K562 (cell line): Measurements from ENCODE around the gene DEGS2. TPM values are rescaled to one million over a fixed set of nuclear protein-coding genes. Genes with fewer than 3 reads are reported as not detected.

Experiments
- ATAC-seq: fragments of 200-7000 bp; cut with Tn5 transposase; 3 replicates; pipeline ENCODE4 v1.9.1; 2020; ENCODE audit warnings: moderate library complexity
- BruUV-seq: library from RNA; stranded (reverse); fragments of 400-500 nt; replicated peaks from 2 replicates; lab custom pipeline; 2021; lab: Mats Ljungman, UMichigan
- CTCF ChIA-PET: fragments of 300-600 bp; formaldehyde crosslinking; extraction: SDS; loops from one replicate; lab custom pipeline; 2021; ENCODE audit warnings: low intra/inter-chr PET ratio; lab: Yijun Ruan, JAX
- POLR2A ChIA-PET: fragments of 300-600, 350-650 bp; sonication (Branson Sonifier 250); formaldehyde crosslinking; extraction: SDS; loops from one replicate; lab custom pipeline; 2021; ENCODE audit warnings: antibody characterized with exemption, inconsistent platforms; lab: Yijun Ruan, JAX
- DNase-seq, 4 experiments: peaks; one replicate each; pipeline versions ENCODE4 v3.0.0 to v3.0.0-alpha.2; 2011 to 2018; ENCODE audit warnings: low spot score in 3 of 4, mixed read lengths in 3 of 4; ENCODE audit errors: extremely low read depth in 1 of 4
- FAIRE-seq: peaks from 2 replicates; lab custom pipeline; 2011; peaks lifted over from hg19 to GRCh38; lab: Jason Lieb, UNC
- H2AFZ ChIP-seq: 2 replicates; pipeline ENCODE4 v1.6.0; 2011; ENCODE audit warnings: low read depth, low read length, control low read depth, inconsistent platforms
- H3K27ac ChIP-seq: fragments of 200-600 bp; 3 replicates; pipeline ENCODE4 v1.8.0; 2011; ENCODE audit warnings: low read depth, mild to moderate bottlenecking, control low read depth, inconsistent platforms, low read length, moderate library complexity, mixed read lengths; ENCODE audit errors: extremely low read depth
- H3K27me3 ChIP-seq, 2 experiments: fragments of 300-600 bp in 1 of 2; 2 replicates in 1 of 2; 3 replicates in 1 of 2; pipeline versions ENCODE4 v1.6.0 to v1.8.0; 2011; ENCODE audit warnings: inconsistent platforms in 2 of 2, low read length in 2 of 2, mild to moderate bottlenecking in 1 of 2, mixed read lengths in 1 of 2, moderate library complexity in 1 of 2; ENCODE audit not compliant: control insufficient read depth in 2 of 2, insufficient read depth in 2 of 2
- H3K36me3 ChIP-seq: fragments of 300-600 bp; 3 replicates; pipeline ENCODE4 v1.8.0; 2011; ENCODE audit warnings: mild to moderate bottlenecking, low read length, inconsistent platforms; ENCODE audit not compliant: control insufficient read depth, insufficient read depth
- H3K4me1 ChIP-seq, 2 experiments: fragments of 200-600 bp in 1 of 2; replicated peaks in 1 of 2; 2 replicates in 1 of 2; 3 replicates in 1 of 2; pipeline versions ENCODE4 v1.5.1 to v1.8.0; 2011; ENCODE audit warnings: inconsistent platforms in 2 of 2, low read length in 2 of 2, mild to moderate bottlenecking in 1 of 2, mixed read lengths in 1 of 2, moderate library complexity in 1 of 2; ENCODE audit not compliant: control insufficient read depth in 2 of 2, insufficient read depth in 2 of 2
- H3K4me2 ChIP-seq: 2 replicates; pipeline ENCODE4 v1.6.1; 2011; ENCODE audit warnings: low read length, control low read depth, inconsistent platforms, mixed read lengths; ENCODE audit not compliant: insufficient read depth
- H3K4me3 ChIP-seq: fragments of 200-600 bp; sonication (generic), shearing (Covaris generic); 2 replicates; pipeline ENCODE4 v1.5.1; 2016; ENCODE audit warnings: control low read depth, inconsistent platforms
- H3K79me2 ChIP-seq: fragments of 200-600 bp; 3 replicates; pipeline ENCODE4 v1.8.0; 2011; ENCODE audit warnings: low read length, inconsistent platforms; ENCODE audit not compliant: control insufficient read depth, insufficient read depth
- H3K9ac ChIP-seq, 2 experiments: 2 replicates each; pipeline versions ENCODE4 v1.6.0 to v1.6.1; 2011; ENCODE audit warnings: low read depth in 2 of 2, low read length in 2 of 2, control low read depth in 1 of 2, inconsistent platforms in 1 of 2, mild to moderate bottlenecking in 1 of 2, mixed read lengths in 1 of 2; ENCODE audit not compliant: insufficient read depth in 1 of 2
- H3K9me1 ChIP-seq: one replicate; pipeline ENCODE4 v1.6.0; 2011; ENCODE audit warnings: inconsistent platforms, mild to moderate bottlenecking, low read length, moderate library complexity; ENCODE audit not compliant: control insufficient read depth, insufficient read depth
- H3K9me3 ChIP-seq: replicated peaks from 2 replicates; pipeline ENCODE4 v1.5.1; 2011; ENCODE audit warnings: low read depth, low read length, inconsistent platforms; ENCODE audit not compliant: control insufficient read depth, insufficient read depth
- H4K20me1 ChIP-seq: replicated peaks from 2 replicates; pipeline ENCODE4 v1.6.1; 2011; ENCODE audit warnings: low read length, inconsistent platforms, mixed read lengths; ENCODE audit not compliant: control insufficient read depth, insufficient read depth
- ARID4B ChIP-seq: sonication (generic); formaldehyde crosslinking; IDR thresholded peaks from 2 replicates; pipeline ENCODE4 v1.8.0; 2022; ENCODE audit warnings: mild to moderate bottlenecking, missing genetic modification reagents
- ATF2 ChIP-seq: sonication (generic); formaldehyde crosslinking; IDR thresholded peaks from 2 replicates; pipeline ENCODE4 v1.8.1; 2022; ENCODE audit warnings: missing genetic modification reagents
- FUS ChIP-seq: fragments of 200-400 bp; formaldehyde crosslinking; optimal IDR thresholded peaks from 2 replicates; pipeline ENCODE3; 2017; ENCODE audit warnings: low read depth, low read length
- HBP1 ChIP-seq: fragments of 450-650 bp; formaldehyde crosslinking; IDR thresholded peaks from 2 replicates; pipeline ENCODE4 v1.4.0; 2022; ENCODE audit warnings: missing genetic modification characterization
- IRF9 ChIP-seq: fragments of 450-650 bp; IDR thresholded peaks from 2 replicates; pipeline ENCODE4 v1.6.1; 2016; ENCODE audit warnings: missing biosample characterization, missing genetic modification characterization
- MXI1 ChIP-seq: IDR thresholded peaks from 2 replicates; pipeline ENCODE4 v1.6.1; 2011; ENCODE audit warnings: low read depth, mild to moderate bottlenecking, improper control_type of control experiment, low read length
- PURB ChIP-seq: sonication (generic); formaldehyde crosslinking; IDR thresholded peaks from 2 replicates; pipeline ENCODE4 v1.9.0; 2021; ENCODE audit warnings: low read depth, mild to moderate bottlenecking, missing genetic modification reagents
- SMARCA4 ChIP-seq: fragments of 450-650 bp; IDR thresholded peaks from 2 replicates; pipeline ENCODE4 v1.6.1; 2016
- STAT5B ChIP-seq: fragments of 250-450 bp; sonication (Bioruptor Pico); IDR thresholded peaks from 2 replicates; pipeline ENCODE4 v1.8.0; 2021; ENCODE audit warnings: mild to moderate bottlenecking, inconsistent platforms
- TAF9B ChIP-seq: fragments of 450-650 bp; IDR thresholded peaks from 2 replicates; pipeline ENCODE4 v1.6.1; 2018; ENCODE audit warnings: mild to moderate bottlenecking; ENCODE audit not compliant: partially characterized antibody
- TBL1XR1 ChIP-seq, 2 experiments: IDR thresholded peaks; 2 replicates each; pipeline ENCODE4 v1.6.1; 2012; ENCODE audit warnings: improper control_type of control experiment in 2 of 2, low read length in 2 of 2, mild to moderate bottlenecking in 1 of 2
- TBP ChIP-seq: optimal IDR thresholded peaks from 2 replicates; pipeline ENCODE3; 2011; ENCODE audit warnings: low read depth, low read length, improper control_type of control experiment
- ZNF589 ChIP-seq: fragments of 200-800 bp; sonication (Bioruptor generic); IDR thresholded peaks from 2 replicates; pipeline ENCODE4 v1.6.1; 2016; ENCODE audit warnings: low read depth, missing genetic modification characterization, missing compliant biosample characterization
- WGBS: fragments of 100-300 bp; shearing (Covaris generic); methylation state at CpG from one replicate; pipeline ENCODE4 v1.1.6; 2016; ENCODE audit warnings: low coverage, mixed read lengths; ENCODE audit not compliant: insufficient coverage; ENCODE audit errors: missing lambda C conversion rate; 5-methylcytosine and 5-hydroxymethylcytosine counted together
- in situ Hi-C: fragments of 300-500 bp; cut with MboI; formaldehyde crosslinking; loops from 4 replicates; pipeline ENCODE4 v1.15.0; 2018; ENCODE audit warnings: inconsistent platforms, mixed read lengths
- intact Hi-C: fragments of 100-400 bp; cut with micrococcal nuclease; formaldehyde crosslinking; loops from 2 replicates; pipeline ENCODE4 v1.14.2; 2022
- polyA plus RNA-seq, 8 experiments: library from polyadenylated mRNA; depleted of rRNA in 4 of 8; stranded (reverse) in 5 of 8; unstranded in 3 of 8; fragments of >200 nt; fragmentation: Nextera tagmentation in 2 of 8; fragmentation: Illumina TruSeq in 1 of 8; extraction: Ambion mirVana in 2 of 8; extraction: Trizol in 1 of 8; gene quantifications; 2 replicates each; pipeline versions ENCODE4 v1.2.1 to v1.2.3, GENCODE V29; 2011 to 2014; ENCODE audit warnings: inconsistent platforms in 1 of 8, missing spikeins in 1 of 8
- total RNA-seq, 7 experiments: library from RNA; depleted of rRNA in 6 of 7; stranded (reverse); fragments of >200 nt in 6 of 7; fragmentation: Illumina TruSeq in 2 of 7; extraction: Trizol in 2 of 7; gene quantifications; 2 replicates each; pipeline versions ENCODE4 v1.2.1 to v1.2.3, GENCODE V29; 2011 to 2021; ENCODE audit warnings: low replicate concordance in 1 of 7

The DEGS2 gene
- total and polyA plus RNA-seq, 9 of the 15 experiments (the other 6 are each of a cell fraction or from before 2014, with no cell fraction given), result 0.22 to 2.9 (median 0.70) TPM

- no peak for TF ChIP-seq ZNF589
- TF ChIP-seq HBP1 (CRISPR knock-in tag), result no peak
- no peak for TF ChIP-seq TBL1XR1 (IDR thresholded peaks at IDR 0.05; ENCODE audit: low read length in 2 of 2)
- no peak for TF ChIP-seq PURB (CRISPR knock-in tag)
These were observed 33.0 kb downstream of the DEGS2 start (continued) for GRCh38 chr14:100126401-100126800.

GRCh38 chr14:100124551-100125088 is 34.8 kb downstream of the DEGS2 start:
- in situ Hi-C loops, result no loop called here
- no peak for TF ChIP-seq ATF2 (CRISPR knock-in tag)
- no peak for TF ChIP-seq STAT5B (CRISPR knock-in tag)
- TF ChIP-seq TBP, result no peak
- no peak for TF ChIP-seq ZNF589
- TF ChIP-seq TAF9B, result no peak
- TF ChIP-seq IRF9 (tag), result no peak
- no peak for TF ChIP-seq FUS
- no peak for TF ChIP-seq SMARCA4
- TF ChIP-seq ARID4B (CRISPR knock-in tag), result no peak
- no peak for TF ChIP-seq MXI1

More at GRCh38 chr14:100124551-100125088, 34.8 kb downstream of the DEGS2 start:
- Histone ChIP-seq H3K36me3 (peaks cover 14% of the 10 kb centered on the region; the same call in 2 of the 3 replicates), H3K9me1 (no peaks in the 10 kb centered on the region), H3K9ac (peak overlapping the region in 1 of 2 experiments; percentile 35; a peak in 1 of 4 replicates), H4K20me1 (no peaks in the 10 kb centered on the region), H3K4me3 (no peak overlapping the region), H3K9me3 (no peaks in the 10 kb centered on the region), H2AFZ (no peak overlapping the region), H3K27ac (no peak overlapping the region), H3K4me1 (no peaks in the 10 kb centered on the region; a peak in 2 of 5 replicates), H3K4me2 (no peak overlapping the region), H3K27me3 (no peaks in the 10 kb centered on the region), H3K79me2 (no peaks in the 10 kb centered on the region)
- intact Hi-C loops, result no loop called here
- CTCF ChIA-PET, result no interaction called here
- no TSS peak for BruUV-seq
- POLR2A ChIA-PET, result no interaction called here
- no peak for FAIRE-seq
- 92% methylated on average over 14 of the region's 20 CpGs for WGBS
- no peak for DNase-seq
- ATAC-seq, result no peak
